ENCODE results near the gene DCLRE1A.

DCLRE1A gene

GRCh38 chr10:113859261-113859660 is 5.4 kb upstream of the DCLRE1A start:
- TF ChIP-seq GFI1B (tag by site-specific recombination; IDR thresholded peaks at IDR 0.05), result no peak
- no peak for TF ChIP-seq ZNF670 (tag by site-specific recombination; IDR thresholded peaks at IDR 0.05; ENCODE audit: low read depth)
- no peak for TF ChIP-seq KLF8 (tag by site-specific recombination; IDR thresholded peaks at IDR 0.05)
- TF ChIP-seq KLF16 (tag by site-specific recombination; IDR thresholded peaks at IDR 0.05), result no peak
- no peak for TF ChIP-seq GLIS1 (tag by site-specific recombination; IDR thresholded peaks at IDR 0.05)
- TF ChIP-seq ZNF837 (tag by site-specific recombination; IDR thresholded peaks at IDR 0.05), result no peak
- TF ChIP-seq, protein P1, sequence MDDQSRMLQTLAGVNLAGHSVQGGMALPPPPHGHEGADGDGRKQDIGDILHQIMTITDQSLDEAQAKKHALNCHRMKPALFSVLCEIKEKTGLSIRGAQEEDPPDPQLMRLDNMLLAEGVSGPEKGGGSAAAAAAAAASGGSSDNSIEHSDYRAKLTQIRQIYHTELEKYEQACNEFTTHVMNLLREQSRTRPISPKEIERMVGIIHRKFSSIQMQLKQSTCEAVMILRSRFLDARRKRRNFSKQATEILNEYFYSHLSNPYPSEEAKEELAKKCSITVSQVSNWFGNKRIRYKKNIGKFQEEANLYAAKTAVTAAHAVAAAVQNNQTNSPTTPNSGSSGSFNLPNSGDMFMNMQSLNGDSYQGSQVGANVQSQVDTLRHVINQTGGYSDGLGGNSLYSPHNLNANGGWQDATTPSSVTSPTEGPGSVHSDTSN (CRISPR knock-in tag; IDR thresholded peaks at IDR 0.05), result no peak
- TF ChIP-seq ZNF76 (tag by site-specific recombination; IDR thresholded peaks at IDR 0.05; ENCODE audit: borderline replicate concordance, low read depth), result no peak
- no peak for TF ChIP-seq YY1 (tag by site-specific recombination; IDR thresholded peaks at IDR 0.05)
- TF ChIP-seq ZNF830 (tag by site-specific recombination; IDR thresholded peaks at IDR 0.05; ENCODE audit: low read depth), result no peak
- no peak for TF ChIP-seq ZNF350 (tag by site-specific recombination; IDR thresholded peaks at IDR 0.05)
- CTCF ChIA-PET, result no interaction called here
- H3K27ac ChIP-seq (ENCODE audit: extremely low read depth, low read depth, low read length), result no peak overlapping the region
- POLR2A ChIA-PET, result no interaction called here
- H3K9me3 ChIP-seq (ENCODE audit: control insufficient read depth, insufficient read depth, low read depth, low read length), result no peaks in the 10 kb centered on the region
- peaks cover 12% of the 10 kb centered on the region for H3K4me1 ChIP-seq (ENCODE audit: control insufficient read depth, insufficient read depth, low read length)
- H3K36me3 ChIP-seq (ENCODE audit: control insufficient read depth in 2 of 2, insufficient read depth in 1 of 2, low read length in 2 of 2), result peaks cover 28 to 50% of the 10 kb centered on the region in 2 experiments
- no peak overlapping the region for H3K4me3 ChIP-seq (ENCODE audit: low read depth, low read length)

DNA sequence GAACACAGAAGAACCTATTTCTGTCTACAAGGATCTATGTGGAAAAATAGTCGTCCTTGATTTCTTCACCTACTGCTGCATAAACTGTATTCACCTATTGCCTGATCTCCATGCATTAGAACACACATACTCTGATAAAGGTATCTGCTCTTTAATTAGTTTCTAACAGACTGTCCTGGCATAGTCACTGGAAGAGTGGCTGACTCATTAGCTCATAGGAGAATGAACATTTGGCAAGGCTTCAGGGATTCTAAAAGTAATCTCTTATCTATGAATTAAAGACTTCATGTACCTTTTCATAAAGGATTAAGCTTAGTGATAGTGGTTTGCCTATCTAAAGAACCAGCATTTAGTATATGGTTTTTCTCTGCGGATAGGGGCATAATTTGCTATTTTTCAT is 4.7 kb upstream of the DCLRE1A start:
- TF ChIP-seq, protein P2, sequence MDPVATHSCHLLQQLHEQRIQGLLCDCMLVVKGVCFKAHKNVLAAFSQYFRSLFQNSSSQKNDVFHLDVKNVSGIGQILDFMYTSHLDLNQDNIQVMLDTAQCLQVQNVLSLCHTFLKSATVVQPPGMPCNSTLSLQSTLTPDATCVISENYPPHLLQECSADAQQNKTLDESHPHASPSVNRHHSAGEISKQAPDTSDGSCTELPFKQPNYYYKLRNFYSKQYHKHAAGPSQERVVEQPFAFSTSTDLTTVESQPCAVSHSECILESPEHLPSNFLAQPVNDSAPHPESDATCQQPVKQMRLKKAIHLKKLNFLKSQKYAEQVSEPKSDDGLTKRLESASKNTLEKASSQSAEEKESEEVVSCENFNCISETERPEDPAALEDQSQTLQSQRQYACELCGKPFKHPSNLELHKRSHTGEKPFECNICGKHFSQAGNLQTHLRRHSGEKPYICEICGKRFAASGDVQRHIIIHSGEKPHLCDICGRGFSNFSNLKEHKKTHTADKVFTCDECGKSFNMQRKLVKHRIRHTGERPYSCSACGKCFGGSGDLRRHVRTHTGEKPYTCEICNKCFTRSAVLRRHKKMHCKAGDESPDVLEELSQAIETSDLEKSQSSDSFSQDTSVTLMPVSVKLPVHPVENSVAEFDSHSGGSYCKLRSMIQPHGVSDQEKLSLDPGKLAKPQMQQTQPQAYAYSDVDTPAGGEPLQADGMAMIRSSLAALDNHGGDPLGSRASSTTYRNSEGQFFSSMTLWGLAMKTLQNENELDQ (tag by site-specific recombination; IDR thresholded peaks at IDR 0.05; ENCODE audit: low read depth), result no peak
- TF ChIP-seq ZNF398 (tag by site-specific recombination; IDR thresholded peaks at IDR 0.05), result no peak
- TF ChIP-seq ZNF132 (tag by site-specific recombination; IDR thresholded peaks at IDR 0.05; ENCODE audit: borderline replicate concordance), result no peak
- TF ChIP-seq ZNF768 (tag by site-specific recombination; IDR thresholded peaks at IDR 0.05), result no peak
- TF ChIP-seq ZNF837 (tag by site-specific recombination; IDR thresholded peaks at IDR 0.05), result no peak
- no peak for TF ChIP-seq ZNF266 (tag by site-specific recombination; IDR thresholded peaks at IDR 0.05; ENCODE audit: low read depth)
- TF ChIP-seq ZNF560 (tag by site-specific recombination; IDR thresholded peaks at IDR 0.05; ENCODE audit: borderline replicate concordance), result no peak
- no peak for TF ChIP-seq TRIM28 (IDR thresholded peaks at IDR 0.05; ENCODE audit: borderline replicate concordance, low read length)
- TF ChIP-seq ZNF654 (tag by site-specific recombination; IDR thresholded peaks at IDR 0.05; ENCODE audit: low read depth), result no peak
- TF ChIP-seq ZNF354C (tag by site-specific recombination; IDR thresholded peaks at IDR 0.05; ENCODE audit: borderline replicate concordance, low read depth), result no peak
- no peak for TF ChIP-seq GLI2 (tag by site-specific recombination; IDR thresholded peaks at IDR 0.05; ENCODE audit: borderline replicate concordance, low read depth)
- Histone ChIP-seq H3K4me3 (ENCODE audit: low read depth, low read length) (no peak overlapping the region), H3K9me3 (ENCODE audit: control insufficient read depth, insufficient read depth, low read depth, low read length) (no peaks in the 10 kb centered on the region), H3K4me1 (ENCODE audit: control insufficient read depth, insufficient read depth, low read length) (peaks cover 12% of the 10 kb centered on the region), H3K36me3 (ENCODE audit: control insufficient read depth in 2 of 2, insufficient read depth in 1 of 2, low read length in 2 of 2) (peaks cover 28 to 50% of the 10 kb centered on the region in 2 experiments), H3K27ac (ENCODE audit: extremely low read depth, low read depth, low read length) (no peak overlapping the region)
- ChIA-PET CTCF (interaction anchor here (0.6 to 0.8 kb wide), 4 partner anchors 14 to 615 kb away, joined by 3 to 6 read pairs (median 4); no protein-coding TSS in a partner anchor), POLR2A (no interaction called here)
